HS-5 (cell line): ENCODE results near the gene ARNT2.

Source experiments
- DNase-seq: peaks from one replicate; pipeline ENCODE4 v3.0.0-alpha.2; 2012; ENCODE audit warnings: low read depth

Gene ARNT2

GRCh38 chr15:80556694-80557367 is 152.6 kb downstream of the ARNT2 start:
- no peak for DNase-seq

- no peak for DNase-seq
Measured at GRCh38 chr15:80557441-80558234, 153.5 kb downstream of the ARNT2 start.

- DNase-seq = no peak
Measured at GRCh38 chr15:80558631-80559319, 154.6 kb downstream of the ARNT2 start.

DNA sequence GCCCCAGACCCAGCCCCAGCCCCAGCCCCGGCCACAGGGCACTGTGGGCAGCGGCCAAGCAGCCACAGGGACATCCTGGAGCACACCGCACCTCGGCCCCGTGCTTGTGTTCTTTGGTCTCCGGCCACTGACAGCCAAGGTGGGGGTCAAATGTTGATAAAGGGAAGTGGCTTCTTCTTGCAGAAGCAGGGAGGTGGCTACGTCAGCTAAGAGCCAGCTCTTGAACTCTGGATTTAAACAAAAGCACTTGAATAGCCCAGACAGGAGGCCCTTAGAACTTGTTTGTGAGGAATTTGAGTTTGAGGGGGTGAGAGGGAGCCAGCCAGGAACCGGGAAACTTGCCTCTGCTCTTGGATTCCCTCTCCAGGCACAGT is 155.1 kb downstream of the ARNT2 start:
- no peak for DNase-seq

DNA sequence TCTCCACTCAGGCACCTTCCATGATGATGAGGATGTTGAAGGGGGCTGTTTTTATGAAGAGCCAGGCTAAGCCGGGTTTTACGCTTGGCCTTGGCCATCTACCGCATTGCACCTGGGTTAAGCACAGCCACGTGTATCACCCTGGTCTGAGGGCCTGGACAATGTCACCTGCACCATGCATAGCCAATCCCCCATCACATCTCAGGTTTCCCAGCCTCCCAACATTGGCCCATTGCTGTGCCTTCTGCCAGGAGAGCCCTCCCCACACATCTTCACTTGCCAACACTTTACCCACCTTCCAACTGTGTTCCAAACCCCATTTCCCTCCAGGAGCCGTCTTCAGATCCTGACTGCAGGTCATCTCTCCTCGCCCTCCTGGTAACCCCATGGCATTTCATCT is 155.6 kb downstream of the ARNT2 start:
- no peak for DNase-seq

DNA sequence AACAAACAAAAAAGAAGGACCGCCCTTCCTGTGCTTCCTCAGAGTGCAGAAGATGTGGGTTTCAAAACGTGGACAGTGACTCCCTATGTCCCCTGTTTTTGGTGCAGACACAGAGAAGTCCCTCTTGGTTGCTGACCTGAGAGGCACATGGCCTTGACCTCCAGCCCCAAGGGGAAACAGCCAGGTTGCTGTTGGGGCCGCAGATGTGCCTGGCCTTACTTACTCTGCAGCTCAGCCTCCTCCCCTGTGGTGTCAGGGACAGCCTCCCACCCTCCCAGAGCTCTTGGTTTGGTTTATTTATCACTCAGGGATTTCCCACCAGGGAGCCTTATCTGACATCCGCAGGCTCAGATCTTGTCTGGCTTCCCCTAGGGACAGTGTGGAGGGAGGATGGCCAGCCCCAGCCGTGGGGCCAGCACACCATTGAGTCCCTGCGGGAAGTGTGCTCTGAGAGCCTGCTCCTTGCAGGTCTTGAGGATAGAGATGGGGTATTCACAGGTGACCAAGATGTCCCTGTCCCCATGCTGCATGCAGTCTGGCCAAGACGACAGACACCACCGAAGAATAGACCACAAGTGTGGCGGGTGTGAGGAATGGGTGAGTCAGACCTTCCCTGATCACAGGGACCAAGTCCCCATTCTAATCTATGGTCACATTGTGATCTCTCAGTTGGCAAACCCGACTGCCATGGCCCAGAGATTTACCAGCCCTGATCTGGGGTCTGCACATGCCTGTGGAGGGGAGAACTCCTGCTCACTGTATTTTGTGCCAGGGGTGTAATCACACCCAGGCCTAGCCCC is 156.6 kb downstream of the ARNT2 start:
- no peak for DNase-seq

DNA sequence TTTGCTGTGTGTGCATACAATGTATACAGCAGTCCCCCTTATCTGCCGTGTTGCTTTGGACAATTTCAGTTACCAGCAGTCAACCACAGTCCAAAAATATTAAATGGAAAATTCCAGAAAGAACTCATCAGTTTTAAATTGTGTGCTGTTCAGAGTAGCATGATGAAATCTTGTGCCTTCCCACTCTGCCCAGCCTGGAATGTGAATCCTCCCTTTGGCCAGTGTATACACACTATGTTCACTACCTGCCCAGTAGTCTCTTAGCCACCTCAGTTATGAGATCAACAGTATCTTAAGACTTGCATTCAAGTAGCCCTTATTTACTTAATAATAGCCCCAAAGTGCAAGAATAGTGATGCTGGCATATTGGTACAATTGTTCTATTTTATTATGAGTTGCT is 157.3 kb downstream of the ARNT2 start:
- no peak for DNase-seq

DNA sequence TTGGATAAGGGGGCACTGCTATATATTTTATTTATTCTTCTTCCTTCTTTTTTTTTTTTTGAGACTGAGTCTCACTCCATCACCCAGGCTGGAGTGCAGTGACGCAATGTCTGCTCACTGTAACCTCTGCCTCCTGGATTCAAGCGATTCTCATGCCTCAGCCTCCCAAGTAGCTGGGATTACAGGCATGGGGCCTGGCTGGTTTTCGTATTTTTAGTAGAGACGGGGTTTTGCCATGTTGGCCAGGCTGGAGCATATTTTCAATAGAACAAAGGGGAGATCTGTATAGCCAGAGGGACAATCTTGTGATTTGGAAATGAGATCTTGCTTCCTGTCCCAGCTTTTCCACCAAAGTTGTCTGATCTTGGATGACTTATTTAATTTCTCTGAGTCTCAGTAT is 157.9 kb downstream of the ARNT2 start:
- no peak for DNase-seq

DNA sequence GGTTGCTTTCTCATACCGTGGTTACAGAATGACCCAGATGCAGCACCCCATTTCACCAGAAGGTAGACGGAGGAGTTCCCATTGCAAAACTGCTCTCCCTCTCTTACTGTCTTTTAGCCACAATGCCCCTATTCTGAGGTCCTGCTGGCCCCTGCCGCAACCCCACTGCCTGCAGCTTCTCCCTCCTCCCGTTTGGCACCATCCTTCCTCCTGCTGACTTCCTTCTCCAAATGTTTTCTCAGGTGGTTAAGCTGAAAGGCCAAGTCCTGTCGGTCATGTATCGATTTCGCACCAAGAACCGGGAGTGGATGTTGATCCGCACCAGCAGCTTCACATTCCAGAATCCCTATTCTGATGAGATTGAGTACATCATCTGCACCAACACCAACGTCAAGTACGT is 158.7 kb downstream of the ARNT2 start:
- no peak for DNase-seq

DNA sequence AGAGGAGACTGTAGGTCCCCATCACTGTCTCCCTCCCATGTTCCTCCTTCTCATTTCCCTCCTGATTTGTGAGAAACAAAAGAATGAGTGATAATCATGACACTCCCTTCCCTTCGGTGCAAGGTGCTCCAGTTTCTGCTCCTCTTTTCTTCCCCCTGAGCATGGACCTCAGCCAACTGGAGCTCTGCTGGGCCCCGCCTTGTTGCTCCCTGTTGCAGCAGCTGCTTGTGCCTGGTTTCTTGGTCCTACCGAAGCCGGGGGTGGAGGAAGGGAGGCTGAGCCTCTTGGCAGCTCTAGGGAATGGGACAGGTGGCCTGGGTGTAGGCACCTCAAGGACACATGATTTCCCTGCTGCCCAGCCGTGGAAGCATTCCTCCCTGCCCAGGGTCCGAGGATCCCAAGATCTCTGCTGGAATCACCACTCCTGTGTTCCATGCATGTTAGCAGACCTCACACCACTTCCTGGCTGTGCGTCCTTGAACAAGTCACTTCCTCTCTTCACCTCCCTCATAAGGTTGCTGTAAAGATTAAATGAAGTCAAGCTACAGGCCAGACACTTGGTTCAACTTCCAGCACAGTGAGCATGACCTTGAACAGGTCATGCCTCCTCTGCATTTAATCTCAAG is 159.3 kb downstream of the ARNT2 start:
- no peak for DNase-seq

DNA sequence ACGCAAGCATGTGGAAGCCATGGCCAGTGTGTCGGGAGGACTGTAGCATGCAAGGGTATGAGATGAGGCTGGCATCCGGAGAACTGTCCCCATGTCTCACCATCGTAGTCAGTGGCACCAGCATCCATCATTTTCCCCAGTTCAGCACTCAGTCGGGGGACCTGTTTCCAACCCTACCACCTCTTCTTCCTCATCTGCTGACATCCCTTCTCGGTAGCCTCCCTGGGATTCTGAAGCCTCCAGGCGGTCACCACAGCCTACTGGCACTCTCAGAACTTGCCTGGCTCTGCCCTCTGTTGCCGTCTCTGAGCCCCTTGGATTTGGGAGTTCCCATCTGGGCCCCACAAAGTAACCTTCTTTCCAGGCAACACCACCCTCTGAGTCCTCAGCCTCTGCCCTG is 159.9 kb downstream of the ARNT2 start:
- no peak for DNase-seq

DNA sequence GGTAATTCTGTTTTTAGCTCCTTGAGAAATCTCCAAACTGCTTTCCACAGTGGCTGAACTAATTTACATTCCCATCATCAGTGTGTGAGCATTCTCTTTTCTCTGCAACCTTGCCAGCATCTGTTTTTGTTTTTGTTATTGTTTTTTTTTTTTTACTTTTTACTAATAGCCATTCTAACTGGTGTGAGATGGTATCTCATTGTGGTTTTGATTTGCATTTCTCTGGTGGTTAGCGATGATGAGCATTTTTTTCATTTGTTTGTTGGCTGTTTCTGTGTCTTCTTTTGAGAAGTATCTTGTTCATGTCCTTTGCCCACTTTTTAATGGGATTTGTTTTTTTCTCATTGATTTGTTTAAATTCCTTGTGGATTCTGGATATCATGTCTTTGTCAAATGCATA is 161.2 kb downstream of the ARNT2 start:
- no peak for DNase-seq

DNA sequence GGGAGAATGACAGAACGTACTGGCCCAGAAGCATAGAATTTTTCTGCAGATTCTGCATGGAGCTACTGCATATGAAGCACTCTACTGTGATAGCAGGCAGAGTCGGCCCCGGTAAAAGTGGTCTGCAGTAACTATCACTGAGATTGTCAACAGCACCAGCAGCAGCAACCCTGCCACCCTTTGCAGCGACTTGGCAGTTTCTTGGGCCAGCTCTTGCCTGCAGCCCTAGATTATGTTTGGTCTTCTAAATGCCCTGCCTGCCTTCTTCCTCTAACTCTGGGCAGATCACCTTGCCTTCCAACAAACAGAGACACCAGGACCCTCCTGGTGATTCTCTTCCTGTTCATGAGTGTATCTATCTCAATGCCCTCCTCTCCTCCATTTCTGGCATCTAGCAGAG is 161.8 kb downstream of the ARNT2 start:
- DNase-seq = no peak

- DNase-seq = peak; percentile 49
Measured at GRCh38 chr15:80567721-80568157, 163.6 kb downstream of the ARNT2 start.

- no peak for DNase-seq
Measured at GRCh38 chr15:80568298-80568697, 164.1 kb downstream of the ARNT2 start.

DNA sequence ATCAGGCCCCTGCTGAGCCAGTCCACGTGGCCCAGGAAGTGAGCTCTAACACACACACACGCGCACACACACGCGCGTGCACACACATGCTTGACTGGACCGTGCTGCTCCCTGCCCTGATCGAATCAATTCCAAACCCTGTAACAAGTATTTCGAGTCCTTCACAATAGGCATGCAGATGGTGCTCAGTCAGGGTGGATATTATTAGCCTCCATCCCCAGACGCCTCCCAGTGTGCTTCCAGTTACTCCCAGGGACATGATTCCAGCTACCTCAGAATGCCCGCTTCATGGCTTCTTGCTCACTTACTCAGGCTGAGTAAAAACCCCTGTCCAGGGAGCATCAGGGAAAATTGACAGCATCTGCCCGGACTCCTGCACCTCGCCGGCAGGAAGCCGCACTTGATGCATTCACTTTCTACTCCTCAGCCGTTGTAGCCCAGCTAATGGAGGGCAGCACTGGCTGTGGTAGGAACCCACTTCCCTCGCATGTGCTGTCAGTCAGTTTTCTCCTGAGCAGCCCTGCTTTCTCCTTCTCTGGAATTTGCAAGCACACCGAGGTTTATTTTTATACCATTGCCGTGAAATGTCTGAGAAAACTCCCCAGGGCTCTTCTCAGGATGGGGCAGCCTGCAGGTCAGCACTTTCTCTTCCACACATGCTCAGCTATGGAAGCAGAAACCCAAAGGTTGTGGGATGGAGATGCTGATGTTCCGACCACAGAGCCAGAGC is 164.9 kb downstream of the ARNT2 start:
- no peak for DNase-seq

DNA sequence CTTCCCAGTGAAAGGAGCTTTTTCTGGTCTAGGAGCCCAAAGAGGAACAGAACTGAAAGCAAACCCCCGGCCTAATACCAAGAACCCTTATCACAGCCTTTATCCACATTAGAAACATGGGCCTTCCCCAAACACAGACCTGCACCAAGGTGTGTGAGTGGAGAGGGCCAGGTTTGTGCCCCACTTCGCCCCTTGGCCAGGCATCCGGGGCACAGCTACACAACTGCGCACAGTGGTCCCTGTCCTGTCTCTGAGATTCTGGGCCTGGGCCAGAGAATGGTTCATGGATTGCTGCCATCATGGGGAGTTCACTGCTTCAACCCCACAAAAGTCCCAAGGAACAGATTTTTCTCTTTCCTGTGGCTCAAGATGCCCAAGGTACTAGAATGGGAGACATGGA is 165.5 kb downstream of the ARNT2 start:
- DNase-seq = no peak

- no peak for DNase-seq
Measured at GRCh38 chr15:80570553-80570952, 166.4 kb downstream of the ARNT2 start.

DNA sequence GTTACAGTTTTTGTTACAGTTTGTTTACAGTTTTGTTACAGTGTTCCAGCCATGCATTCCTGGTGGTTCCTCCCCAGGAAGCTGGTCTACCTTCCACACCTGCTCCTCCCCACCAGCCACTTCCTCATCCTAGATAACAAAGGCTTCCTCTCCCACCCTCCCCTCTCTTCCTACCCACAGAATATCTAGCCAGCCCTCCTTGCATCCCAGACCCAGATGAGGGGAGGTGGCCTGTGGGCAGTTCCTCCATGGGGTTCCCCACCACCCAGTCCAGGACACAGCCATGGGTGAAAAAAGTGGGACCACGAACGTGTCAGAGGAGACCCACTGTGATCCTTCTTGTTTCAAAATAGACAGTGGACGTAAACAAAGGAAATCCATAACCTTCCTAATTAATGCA is 168.2 kb downstream of the ARNT2 start:
- no peak for DNase-seq

GRCh38 chr15:80573606-80574005 is 169.4 kb downstream of the ARNT2 start:
- DNase-seq = no peak

DNA sequence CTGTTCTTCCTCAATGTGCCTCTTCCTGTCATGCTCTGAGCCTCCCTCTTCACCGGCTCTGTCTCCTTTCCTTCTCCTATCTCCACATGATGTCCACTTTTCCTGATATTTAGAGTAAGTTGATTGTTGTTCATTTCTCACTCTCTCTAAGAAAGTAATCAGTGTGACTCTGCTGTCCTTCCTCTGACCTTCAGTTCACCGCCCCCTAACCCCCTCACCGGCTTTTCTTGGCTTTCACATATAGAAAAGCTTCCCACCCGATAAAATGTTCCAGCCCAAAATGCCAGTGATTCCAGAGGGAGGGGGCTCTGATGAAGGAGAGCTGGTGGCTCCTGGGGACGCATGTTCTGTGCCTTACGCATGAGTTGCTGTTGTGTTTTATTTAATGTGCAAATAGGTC is 170.4 kb downstream of the ARNT2 start:
- DNase-seq = no peak
